ENCODE measurements around the gene C4orf36.

Gene C4orf36

GRCh38 chr4:86857341-86858052 lies 34.7 kb downstream of the C4orf36 start:
- DNase-seq (ENCODE audit: low spot score): no peak

GRCh38 chr4:86856896-86857295 lies 35.3 kb downstream of the C4orf36 start:
- DNase-seq (ENCODE audit: low spot score) (no peak), FAIRE-seq (no peak)

More at GRCh38 chr4:86857341-86858052, 34.7 kb downstream of the C4orf36 start:
- no peak for FAIRE-seq

- DNase-seq (ENCODE audit: low spot score): no peak
- no peak for FAIRE-seq
Measured at GRCh38 chr4:86855572-86855971, 36.6 kb downstream of the C4orf36 start.

GRCh38 chr4:86853209-86853608 lies 39.0 kb downstream of the C4orf36 start:
- DNase-seq (ENCODE audit: low spot score) (no peak), FAIRE-seq (no peak)

- no peak for FAIRE-seq
- DNase-seq (ENCODE audit: low spot score): no peak
Measured at GRCh38 chr4:86848732-86849619, 43.2 kb downstream of the C4orf36 start, which contains the start of gene SLC10A6. SLC10A6 (minus strand) TSS chr4:86849384; CDS start chr4:86849115, 269 bp downstream.

GRCh38 chr4:86848136-86848535 lies 44.1 kb downstream of the C4orf36 start:
- no peak for FAIRE-seq
- no peak for DNase-seq (ENCODE audit: low spot score)

GRCh38 chr4:86847571-86847970 lies 44.7 kb downstream of the C4orf36 start:
- no peak for DNase-seq (ENCODE audit: low spot score)
- no peak for FAIRE-seq

- DNase-seq (ENCODE audit: low spot score): no peak
- no peak for FAIRE-seq
Measured at GRCh38 chr4:86846921-86847320, 45.3 kb downstream of the C4orf36 start.

- FAIRE-seq (no peak), DNase-seq (ENCODE audit: low spot score) (no peak)
Measured at GRCh38 chr4:86845593-86845992, 46.6 kb downstream of the C4orf36 start.

GRCh38 chr4:86841309-86841708 lies 50.9 kb downstream of the C4orf36 start:
- DNase-seq (ENCODE audit: low spot score): no peak
- FAIRE-seq: no peak

- DNase-seq (ENCODE audit: low spot score): no peak
- FAIRE-seq: no peak
Measured at GRCh38 chr4:86840858-86841257, 51.4 kb downstream of the C4orf36 start.

- FAIRE-seq (no peak), DNase-seq (ENCODE audit: low spot score) (no peak)
Measured at GRCh38 chr4:86837691-86838503, 54.3 kb downstream of the C4orf36 start.

GRCh38 chr4:86835677-86836076 lies 56.5 kb downstream of the C4orf36 start:
- FAIRE-seq: no peak
- no peak for DNase-seq (ENCODE audit: low spot score)

- DNase-seq (ENCODE audit: low spot score) (no peak), FAIRE-seq (no peak)
Measured at GRCh38 chr4:86834901-86835300, 57.3 kb downstream of the C4orf36 start.

GRCh38 chr4:86833615-86834014 lies 58.6 kb downstream of the C4orf36 start:
- no peak for FAIRE-seq

GRCh38 chr4:86831262-86832130 lies 60.7 kb downstream of the C4orf36 start:
- FAIRE-seq (no peak), DNase-seq (ENCODE audit: low spot score) (no peak)

More at GRCh38 chr4:86833615-86834014, 58.6 kb downstream of the C4orf36 start:
- no peak for DNase-seq (ENCODE audit: low spot score)

Data from RCC 7860 (cell line).